HUDEP-2 (cell line): ENCODE results near the gene LRRC71.
A peak's percentile ranks its signal among the peaks of the same experiment; 100 is the strongest.

Experiments
- DNase-seq, 76 experiments: peaks; one replicate each; lab custom pipeline; 2025; ENCODE audit not compliant: unreplicated experiment in 76 of 76; lab: John Stamatoyannopoulos, UW

LRRC71 gene

DNA sequence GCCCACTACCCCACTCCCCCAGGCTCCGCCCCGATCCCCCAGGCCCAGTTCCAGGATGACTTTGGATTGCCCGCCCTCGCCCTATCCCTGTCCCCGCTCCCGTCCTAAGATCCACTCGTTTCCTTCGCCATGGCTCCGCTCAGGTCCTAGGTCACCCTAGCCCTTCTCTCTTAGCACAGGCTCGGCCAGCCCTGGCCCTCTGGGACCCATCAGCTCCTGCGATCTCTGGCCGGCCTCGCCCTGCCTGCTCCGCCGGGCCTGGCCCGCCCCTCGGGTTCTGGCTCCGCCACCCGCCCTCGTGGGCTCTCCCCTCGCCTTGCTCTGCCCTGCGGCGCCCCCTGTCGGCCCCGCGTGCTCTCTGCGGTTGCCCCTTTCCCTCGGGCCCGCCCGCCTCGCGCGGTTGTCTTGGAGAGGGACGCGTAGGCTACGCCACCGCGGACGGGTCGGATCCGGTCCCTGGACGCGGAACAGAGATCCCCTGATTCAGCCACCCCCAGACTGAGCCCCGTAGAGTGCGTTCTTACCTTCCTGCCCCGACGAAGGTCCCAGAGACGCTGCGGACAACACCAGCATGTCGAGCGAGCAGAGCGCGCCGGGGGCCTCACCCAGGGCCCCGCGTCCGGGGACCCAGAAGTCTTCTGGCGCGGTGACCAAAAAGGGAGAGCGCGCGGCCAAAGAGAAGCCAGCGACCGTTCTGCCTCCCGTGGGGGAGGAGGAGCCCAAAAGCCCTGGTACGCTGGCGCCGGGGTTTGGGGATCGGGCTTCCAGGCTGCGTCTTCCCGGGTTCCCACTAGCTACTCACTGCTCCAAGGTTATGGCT lies at the start of gene LRRC71:
Gene LRRC71, plus strand, starts transcription at position 400 of the 820 bp plus-strand sequence. Its CDS starts 172 bp downstream, at position 572.
- peak in 74 of 76 experiments; percentile 10 to 91 (median 77) for DNase-seq

DNA sequence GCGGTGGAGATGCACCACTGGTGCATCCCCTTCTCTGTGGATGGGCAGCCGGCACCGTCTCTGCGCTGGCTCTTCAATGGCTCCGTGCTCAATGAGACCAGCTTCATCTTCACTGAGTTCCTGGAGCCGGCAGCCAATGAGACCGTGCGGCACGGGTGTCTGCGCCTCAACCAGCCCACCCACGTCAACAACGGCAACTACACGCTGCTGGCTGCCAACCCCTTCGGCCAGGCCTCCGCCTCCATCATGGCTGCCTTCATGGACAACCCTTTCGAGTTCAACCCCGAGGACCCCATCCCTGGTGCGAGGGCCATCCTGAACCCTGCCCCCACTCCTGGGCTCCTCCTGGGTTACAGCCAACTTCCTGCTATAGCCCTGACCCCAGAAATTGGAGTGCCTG lies 46.8 kb upstream of the LRRC71 start:
- no peak for DNase-seq

DNA sequence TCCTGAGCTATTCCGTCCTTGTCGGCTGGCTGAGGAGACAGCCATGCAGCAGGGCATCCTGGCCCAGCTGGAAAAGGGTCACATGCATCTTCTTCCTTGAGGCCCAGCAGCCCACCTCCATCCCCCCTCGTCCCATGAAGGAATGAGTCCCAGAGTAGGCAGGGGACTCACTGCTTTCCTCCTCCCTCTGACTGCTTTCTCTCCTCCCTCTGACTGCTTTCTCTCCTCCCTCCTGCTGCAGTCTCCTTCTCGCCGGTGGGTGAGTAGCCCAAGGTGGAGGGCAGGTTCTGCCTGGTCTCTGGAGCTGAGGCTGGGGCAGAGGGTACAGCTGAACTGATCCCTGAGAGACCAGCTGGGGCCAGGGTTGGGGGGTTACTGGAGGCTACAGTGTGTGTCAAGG lies 46.3 kb upstream of the LRRC71 start:
- no peak for DNase-seq

DNA sequence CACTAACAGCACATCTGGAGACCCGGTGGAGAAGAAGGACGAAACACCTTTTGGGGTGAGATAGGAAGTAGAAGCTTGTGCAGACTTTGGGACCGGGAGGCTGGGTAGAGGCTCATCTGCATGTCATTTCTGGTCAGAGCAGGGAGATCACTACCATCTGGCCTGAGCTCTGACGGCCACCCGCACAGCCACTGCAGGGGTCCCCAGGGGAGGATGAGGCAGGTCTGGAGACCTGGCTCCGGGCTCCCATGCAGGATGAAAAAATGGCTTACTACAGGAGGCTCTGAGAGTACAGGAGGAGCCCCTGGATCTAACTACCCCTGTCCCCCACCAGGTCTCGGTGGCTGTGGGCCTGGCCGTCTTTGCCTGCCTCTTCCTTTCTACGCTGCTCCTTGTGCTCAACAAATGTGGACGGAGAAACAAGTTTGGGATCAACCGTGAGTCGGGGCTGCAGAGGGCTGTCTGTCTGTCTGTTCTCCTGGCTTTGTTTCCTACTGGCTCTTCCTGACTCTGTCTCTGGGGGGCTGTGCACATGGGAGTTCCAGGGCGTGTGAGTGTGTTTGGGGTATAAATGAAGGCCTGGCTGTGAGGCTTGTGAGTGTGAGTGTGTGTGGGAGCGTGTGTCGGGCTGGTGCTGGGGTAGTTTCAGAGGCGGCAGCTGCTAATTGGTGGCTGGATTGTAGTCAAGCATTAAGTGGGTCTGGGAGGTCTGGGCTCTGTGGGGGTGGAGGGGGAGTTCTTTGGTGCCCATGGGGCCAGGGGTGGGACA lies 45.7 kb upstream of the LRRC71 start:
- no peak for DNase-seq

DNA sequence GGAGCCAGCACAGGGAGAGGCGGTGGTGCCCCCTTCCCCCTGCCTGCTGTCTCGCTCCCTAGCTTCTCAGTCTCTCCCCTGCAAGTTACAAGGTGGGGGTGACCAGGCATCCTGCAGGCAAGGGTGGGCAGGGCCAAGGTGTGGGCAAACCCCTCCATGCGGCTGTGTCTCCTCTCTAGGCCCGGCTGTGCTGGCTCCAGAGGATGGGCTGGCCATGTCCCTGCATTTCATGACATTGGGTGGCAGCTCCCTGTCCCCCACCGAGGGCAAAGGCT lies 45.2 kb upstream of the LRRC71 start:
- no peak for DNase-seq

DNA sequence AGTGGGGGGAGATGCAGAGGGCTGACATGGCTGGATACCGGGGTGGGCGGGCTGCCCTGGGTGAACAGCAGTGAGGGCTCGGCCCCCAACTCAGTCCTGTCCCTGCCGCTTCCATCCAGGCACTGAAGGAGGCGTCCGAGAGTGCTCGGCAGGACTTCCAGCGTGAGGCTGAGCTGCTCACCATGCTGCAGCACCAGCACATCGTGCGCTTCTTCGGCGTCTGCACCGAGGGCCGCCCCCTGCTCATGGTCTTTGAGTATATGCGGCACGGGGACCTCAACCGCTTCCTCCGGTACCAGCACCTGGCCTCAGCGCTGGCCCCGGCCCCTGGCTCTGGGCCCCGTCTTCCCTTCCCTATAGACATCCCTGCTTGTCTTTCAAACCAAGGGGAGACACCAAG lies 44.2 kb upstream of the LRRC71 start:
- DNase-seq, result no peak

DNA sequence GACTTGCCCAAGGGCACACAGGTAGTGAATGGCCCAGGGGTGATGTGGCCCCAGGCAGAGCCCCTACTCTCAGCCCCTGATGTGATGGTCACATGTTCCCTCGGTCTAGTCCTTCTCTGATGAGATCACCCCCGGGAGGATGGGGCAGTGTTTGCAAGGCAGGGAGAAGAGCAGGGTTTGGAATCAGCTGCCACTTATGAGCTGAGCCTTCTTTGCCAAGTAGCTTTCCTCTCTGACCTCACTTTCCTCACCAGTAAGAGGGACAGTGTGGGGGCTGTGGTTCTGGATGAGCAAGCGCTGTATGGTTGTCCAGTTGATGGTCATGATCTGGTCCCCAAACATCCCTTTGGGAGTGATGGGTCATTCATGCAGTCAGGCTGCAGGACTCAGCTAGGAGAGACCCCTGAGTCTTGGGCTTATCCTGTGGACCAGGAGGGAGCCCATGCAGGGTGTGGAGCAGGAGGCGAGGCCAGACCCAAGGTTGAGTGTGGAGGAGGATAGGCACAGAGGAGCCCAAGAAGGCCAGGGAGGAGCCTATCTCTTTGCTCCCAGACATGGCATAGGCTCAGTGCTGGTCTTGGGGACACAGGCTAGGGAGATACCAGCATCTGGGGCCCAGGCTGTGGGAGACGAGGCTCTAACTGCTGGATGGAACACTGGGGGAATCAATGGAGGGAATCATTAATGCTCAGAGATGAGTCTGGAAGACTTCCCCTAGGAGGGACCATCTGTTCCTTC lies 42.8 kb upstream of the LRRC71 start:
- DNase-seq, result peak in 46 of 76 experiments; percentile 7 to 79 (median 40)

DNA sequence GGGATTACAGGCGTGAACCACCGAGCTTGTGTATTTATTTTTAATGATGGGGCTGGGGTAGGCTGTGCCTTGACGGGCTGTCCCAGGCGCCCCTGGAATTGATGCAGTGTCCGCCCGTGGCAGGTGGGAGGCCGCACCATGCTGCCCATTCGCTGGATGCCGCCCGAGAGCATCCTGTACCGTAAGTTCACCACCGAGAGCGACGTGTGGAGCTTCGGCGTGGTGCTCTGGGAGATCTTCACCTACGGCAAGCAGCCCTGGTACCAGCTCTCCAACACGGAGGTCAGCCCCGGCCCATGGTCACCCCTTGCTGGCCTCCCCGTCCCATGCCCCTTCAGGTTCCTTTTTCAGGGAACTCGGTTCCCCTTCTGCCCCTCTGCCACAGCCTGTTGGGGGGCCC lies 40.6 kb upstream of the LRRC71 start:
- DNase-seq, result no peak

DNA sequence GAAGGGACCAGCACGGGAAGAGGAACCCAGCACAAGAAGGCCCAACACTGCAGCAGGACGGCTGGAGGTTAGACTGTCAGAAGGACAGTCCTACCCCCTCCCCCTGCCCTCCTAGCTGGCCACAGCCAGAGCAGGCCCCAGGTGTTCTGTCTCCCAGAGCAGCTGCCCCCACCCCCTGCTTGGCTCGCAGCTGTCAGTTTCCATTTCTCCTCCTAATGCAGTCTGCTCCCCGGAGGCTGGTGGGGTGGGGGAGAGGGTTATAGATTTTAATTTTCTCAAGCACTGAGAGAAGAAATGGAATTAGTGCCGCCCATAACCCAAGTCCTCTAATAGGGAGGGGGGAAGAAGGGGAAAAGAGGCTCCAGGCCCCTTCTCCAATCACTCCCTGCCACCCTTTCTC lies 40.0 kb upstream of the LRRC71 start:
- DNase-seq, result no peak

DNA sequence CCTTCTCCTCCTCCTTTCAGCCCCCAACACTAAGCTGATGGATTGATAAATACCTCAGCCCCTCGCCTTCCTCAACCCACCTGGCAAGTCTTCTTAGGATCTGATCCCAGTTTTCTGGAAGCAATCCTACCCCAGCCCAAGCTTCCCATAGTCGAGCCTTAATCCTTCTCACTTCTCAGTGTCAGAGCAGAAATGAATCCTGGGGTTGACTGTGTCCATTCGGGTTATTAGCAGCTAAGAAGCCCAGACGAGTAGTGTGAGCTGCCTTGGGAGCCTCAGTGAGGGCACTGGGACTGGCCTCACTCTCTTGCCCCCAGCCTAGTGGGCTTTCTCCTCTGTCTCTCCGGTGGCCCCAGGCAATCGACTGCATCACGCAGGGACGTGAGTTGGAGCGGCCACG lies 39.3 kb upstream of the LRRC71 start:
- no peak for DNase-seq

DNA sequence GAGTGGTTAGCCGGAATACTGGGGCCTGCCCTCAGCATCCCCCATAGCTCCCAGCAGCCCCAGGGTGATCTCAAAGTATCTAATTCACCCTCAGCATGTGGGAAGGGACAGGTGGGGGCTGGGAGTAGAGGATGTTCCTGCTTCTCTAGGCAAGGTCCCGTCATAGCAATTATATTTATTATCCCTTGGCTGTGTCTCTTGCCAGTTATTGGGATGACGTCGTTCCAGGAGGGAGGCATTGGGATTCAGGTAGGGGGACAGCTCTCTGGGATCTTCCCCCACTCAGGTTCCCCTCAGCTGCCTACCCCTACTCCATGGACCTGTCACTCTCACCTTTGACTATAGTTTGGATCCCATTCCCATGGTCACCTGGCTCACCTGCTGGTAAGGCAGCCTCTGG lies 38.8 kb upstream of the LRRC71 start:
- DNase-seq, result no peak

DNA sequence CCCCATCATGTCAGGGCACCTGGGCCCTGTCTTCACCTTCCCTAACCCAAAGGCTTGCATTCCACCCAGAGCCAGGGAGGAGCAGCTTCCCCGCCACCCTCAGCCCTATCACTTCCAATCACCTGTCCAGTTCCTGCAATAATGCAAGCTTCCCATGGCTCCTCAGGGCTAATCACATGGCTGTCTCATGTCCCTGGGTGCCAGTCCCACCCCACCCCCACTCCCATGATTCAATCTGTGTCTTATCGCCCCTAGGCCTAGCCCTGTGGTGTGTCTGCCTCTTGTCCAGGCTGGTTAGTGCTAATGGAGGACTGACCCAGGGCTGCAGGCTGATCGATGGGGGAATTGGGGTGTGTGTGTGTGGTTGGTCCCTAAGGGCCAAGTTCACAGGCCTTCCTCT lies 37.9 kb upstream of the LRRC71 start:
- DNase-seq, result peak in 23 of 76 experiments; percentile 10 to 58 (median 29)

DNA sequence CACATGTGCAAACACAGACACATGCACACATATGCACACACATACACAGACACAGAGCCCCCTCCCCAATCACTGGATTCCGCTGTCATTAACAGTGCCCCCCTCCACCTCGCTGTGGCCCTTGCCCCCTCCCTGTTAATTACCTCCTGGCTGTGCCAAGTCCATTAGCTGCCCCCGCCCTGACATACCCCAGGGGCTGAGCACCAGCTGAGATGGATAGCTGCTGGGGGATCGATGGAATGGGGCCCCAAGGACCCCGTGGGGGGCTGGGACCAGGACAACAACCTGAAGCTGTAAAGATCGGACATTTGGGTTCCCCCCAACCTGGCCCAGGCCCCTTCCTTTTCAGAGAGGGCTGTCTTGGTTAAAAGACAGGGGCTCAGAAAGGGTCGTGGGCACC lies 36.5 kb upstream of the LRRC71 start:
- DNase-seq, result no peak

DNA sequence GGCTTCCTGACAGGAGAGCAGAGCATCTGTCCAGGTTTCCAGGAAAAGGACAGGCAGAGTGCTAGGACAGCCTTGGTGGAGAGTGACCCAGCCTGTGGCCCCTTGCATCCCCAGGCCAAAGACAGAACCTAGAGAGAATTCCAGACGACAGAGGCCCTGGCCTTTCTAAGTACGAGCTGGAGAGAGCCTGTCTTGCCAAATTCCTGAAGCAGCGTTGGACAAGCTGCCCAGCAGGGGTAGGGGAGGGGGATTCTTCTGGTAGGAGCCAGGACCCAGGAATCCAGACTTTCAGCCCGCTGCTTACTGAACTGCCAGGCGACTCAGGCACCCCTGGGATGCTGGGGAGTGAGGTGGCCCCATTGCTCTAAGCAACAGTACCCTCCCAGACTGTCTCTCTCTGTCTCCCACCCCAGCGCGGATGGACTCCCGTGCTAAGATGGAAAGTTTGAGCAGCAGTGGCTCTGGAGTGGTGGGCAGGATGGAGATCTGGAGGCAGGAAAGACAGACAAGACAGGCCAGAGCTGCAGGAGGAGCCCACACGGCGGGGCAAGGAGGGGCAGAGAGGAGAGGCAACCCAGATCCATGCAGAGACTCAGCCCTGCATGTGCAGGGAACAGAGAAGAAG lies 35.8 kb upstream of the LRRC71 start:
- DNase-seq, result no peak

DNA sequence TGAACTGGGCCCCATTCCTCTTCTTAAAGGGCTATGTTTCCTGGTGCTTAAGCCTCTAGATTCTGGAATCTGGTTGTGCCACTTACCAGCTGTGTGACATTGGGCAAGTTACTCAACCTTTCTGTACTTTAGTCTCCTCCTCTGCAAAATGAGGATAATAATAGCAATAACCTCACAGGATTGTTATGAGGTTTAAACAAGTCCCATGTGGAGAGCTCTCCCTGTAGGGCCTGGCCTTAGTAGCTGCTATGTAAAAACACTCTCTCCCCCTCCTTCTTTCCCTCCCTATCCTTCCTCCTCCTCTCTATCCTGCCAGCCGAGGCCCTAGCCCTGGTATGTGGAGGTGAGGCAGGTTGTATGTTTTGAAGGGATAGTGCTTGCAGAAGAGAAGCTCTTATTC lies 35.1 kb upstream of the LRRC71 start:
- DNase-seq, result no peak

DNA sequence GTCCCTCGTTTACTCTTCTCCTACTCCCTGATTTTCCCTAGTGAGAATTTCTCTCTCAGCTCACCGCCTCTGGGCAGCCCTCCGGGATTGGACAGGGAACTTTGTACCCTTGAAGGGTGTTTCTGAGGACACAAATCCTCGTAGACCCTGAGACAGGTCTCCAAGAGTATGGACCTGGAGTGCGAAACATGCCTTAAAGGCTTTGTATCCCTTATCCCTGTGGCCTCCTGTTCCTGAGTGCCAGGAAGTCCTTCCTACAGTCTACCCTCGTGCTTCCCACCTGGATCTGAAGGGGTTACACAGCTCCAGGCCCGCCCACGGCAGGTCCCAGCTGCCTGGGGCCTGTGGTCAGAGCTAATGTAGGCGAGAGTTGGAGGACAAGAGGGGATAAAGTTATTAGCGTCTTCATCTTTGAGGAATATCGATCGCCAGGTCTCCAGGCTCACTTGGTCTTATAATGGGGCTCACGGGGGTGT lies 34.5 kb upstream of the LRRC71 start:
- no peak for DNase-seq

DNA sequence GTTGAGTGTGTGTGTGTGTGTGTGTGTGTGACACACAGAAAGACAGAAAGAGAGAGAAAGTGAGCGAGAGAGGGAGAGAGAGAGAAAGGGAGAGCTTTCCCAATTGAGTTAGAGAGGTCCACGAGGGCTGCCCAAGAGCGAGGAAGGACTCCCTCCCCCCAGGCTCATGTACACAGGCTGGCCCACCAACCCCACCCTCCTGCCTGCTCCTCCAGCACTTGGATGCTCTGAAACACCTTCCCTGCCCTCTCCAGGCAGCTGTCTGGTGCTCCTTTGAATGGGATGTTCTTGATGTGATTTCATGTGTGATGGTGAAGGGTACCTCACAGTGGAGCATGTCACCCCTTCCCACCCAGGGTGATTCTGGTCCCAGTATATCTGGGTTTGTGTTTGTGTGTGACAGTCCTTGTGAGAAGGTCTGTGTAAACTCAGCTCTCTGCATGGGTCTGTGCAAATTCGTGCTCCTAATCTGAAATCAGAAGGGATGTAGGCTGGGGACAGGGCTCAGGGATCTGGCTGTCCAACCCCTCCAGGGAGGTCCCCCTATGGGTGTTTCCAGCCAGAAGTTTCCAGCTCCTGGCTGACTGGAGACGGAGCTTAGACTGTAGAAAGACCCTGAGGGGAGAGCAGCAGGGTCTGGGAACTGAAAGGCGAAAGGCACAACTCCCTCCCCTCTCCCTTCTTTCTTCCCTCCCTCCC lies 33.7 kb upstream of the LRRC71 start:
- no peak for DNase-seq

DNA sequence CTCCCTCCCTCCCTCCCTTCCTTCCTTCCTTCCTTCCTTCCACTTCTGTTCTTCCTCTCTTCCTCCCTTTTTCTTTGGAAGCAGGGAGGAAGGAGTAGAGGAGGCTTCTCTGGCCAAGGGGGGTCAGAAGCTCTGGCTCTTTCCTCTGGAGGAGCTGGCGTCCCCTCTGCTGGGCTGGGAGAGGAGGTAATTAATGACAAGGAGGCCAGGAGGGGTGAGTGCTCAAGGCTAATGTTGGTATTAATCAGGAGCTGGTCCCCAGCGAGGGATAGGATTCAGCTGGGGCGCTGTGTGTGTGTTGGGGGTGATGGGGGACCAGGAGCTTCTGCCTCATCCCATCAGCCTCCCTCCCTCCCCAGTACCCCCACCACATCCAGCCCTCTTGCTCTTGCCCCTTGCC lies 33.1 kb upstream of the LRRC71 start:
- DNase-seq, result no peak

DNA sequence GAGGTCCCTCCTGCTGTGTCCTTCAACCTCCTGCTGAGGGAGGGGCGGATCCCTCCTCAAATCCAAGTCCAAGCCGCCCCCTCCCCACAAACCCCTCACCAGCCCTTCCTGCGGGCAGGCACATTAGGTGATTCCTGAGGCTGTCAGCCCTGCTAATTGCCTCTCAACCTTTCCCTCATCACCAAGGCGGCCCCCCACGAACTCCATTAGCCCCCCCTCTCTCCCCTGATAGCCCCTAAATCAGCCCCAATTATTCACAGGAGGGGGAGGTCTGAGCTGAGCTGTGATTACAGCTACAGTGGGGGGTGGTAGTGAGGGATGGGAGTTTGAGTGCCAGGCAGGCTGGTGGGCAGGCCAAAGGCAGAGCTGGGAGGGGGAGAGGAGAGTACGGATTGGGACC lies 32.7 kb upstream of the LRRC71 start:
- DNase-seq, result no peak

DNA sequence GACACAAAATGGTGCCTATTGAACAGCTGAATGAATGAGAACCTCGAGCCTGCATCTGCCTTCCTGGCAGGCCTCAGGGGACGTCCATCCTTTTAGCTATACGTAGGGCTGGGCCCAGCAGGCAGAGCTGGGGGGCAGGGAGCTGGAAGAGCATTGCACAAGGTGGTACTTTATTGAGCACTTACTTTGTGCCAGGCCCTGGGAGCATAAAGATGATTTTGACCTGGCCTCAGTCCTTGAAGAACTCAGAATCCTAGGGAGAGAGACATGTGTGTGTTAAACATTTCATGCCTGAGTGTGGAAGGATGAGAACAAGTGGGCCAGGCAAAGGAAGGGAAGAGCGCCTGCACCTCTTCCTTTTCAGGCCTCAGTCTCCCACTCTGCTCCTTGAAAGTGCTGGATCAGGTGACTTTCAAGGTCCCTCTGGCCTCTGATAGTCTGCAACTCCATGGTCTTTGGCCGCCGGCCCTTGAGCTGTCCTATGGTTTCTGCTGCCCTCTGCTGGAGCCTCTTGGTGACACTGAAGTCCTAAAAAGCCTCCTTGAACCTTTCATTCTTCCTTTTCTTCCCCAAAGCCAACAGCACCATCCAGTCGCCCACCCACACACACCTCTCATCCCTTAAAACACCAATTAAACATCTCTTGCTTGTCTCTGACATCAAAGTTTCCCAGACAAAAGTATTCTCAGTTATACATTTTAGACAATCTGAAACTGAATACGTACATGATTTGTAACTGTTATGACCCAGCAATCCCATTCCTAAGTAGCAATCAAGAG lies 30.4 kb upstream of the LRRC71 start:
- DNase-seq, result peak in 65 of 76 experiments; percentile 14 to 79 (median 59)
